ENCODE results near the gene PON2. TPM values are rescaled to one million over a fixed set of nuclear protein-coding genes. Genes with fewer than 3 reads are reported as not detected.

The PON2 gene
- total and polyA plus RNA-seq, 2 of the 8 experiments (the other 6 are each of a cell fraction or from before 2014, with no cell fraction given), result 20.6 to 31.0 TPM

GRCh38 chr7:95444796-95445195 lies 10.0 kb upstream of the PON2 start (continued):
- no peak for TF ChIP-seq CHD7 (IDR thresholded peaks at IDR 0.05; ENCODE audit: insufficient replicate concordance, low read length)
